GM12878 (cell line): ENCODE measurements around the gene FRYL. TPM values are rescaled to one million over a fixed set of nuclear protein-coding genes. Genes with fewer than 3 reads are reported as not detected.

Experiments used
- ATAC-seq: fragments of 200-7000 bp; cut with Tn5 transposase; 3 replicates; pipeline ENCODE4 v1.9.1; 2020; ENCODE audit warnings: mild to moderate bottlenecking, moderate library complexity
- BruUV-seq: library from RNA; stranded (reverse); fragments of 400-500 nt; replicated peaks from 2 replicates; lab custom pipeline; 2021; lab: Mats Ljungman, UMichigan
- CTCF ChIA-PET: fragments of 300-600 bp; sonication (Branson Sonifier 250); formaldehyde crosslinking; extraction: SDS; loops from one replicate; lab custom pipeline; 2021; ENCODE audit warnings: inconsistent platforms; lab: Yijun Ruan, JAX
- POLR2A ChIA-PET: fragments of 350-600 bp; formaldehyde crosslinking; extraction: SDS; loops from one replicate; lab custom pipeline; 2021; ENCODE audit warnings: inconsistent platforms; lab: Charles Lee
- RAD21 ChIA-PET: fragments of 300-600 bp; sonication (Branson Sonifier 250); formaldehyde crosslinking; loops from one replicate; lab custom pipeline; 2023; ENCODE audit warnings: antibody characterized with exemption; ENCODE audit not compliant: unreplicated experiment; lab: Charles Lee
- SMC1A ChIA-PET: fragments of 300-600 bp; sonication (Branson Sonifier 250); formaldehyde crosslinking; loops from one replicate; lab custom pipeline; 2023; ENCODE audit not compliant: unreplicated experiment, uncharacterized antibody; lab: Charles Lee
- DNase-seq: peaks from one replicate; pipeline ENCODE4 v3.0.0-alpha.2; 2011; ENCODE audit warnings: low read depth, low spot score
- FAIRE-seq: peaks from 3 replicates; lab custom pipeline; 2011; peaks lifted over from hg19 to GRCh38; lab: Jason Lieb, UNC
- H2AFZ ChIP-seq: 2 replicates; pipeline ENCODE4 v1.6.0; 2011; ENCODE audit warnings: low read depth, low read length, control low read depth; ENCODE audit not compliant: control insufficient read depth
- H3K27ac ChIP-seq: 2 replicates; pipeline ENCODE4 v1.5.1; 2011; ENCODE audit warnings: control low read depth; ENCODE audit not compliant: control insufficient read depth, insufficient read depth
- H3K27me3 ChIP-seq, 2 experiments: replicated peaks in 1 of 2; 2 replicates each; pipeline versions ENCODE4 v1.6.0 to v1.6.1; 2011; ENCODE audit warnings: low read length in 1 of 2; ENCODE audit not compliant: control insufficient read depth in 2 of 2, insufficient read depth in 2 of 2
- H3K36me3 ChIP-seq, 2 experiments: 2 replicates each; pipeline ENCODE4 v1.5.1; 2011; ENCODE audit warnings: low read length in 1 of 2; ENCODE audit not compliant: control insufficient read depth in 2 of 2, insufficient read depth in 2 of 2
- H3K4me1 ChIP-seq: 2 replicates; pipeline ENCODE4 v1.6.1; 2011; ENCODE audit warnings: mild to moderate bottlenecking, low read length, moderate library complexity, mixed read lengths; ENCODE audit not compliant: control insufficient read depth, insufficient read depth
- H3K4me2 ChIP-seq: 2 replicates; pipeline ENCODE4 v1.6.0; 2011; ENCODE audit warnings: control low read depth; ENCODE audit not compliant: control insufficient read depth, insufficient read depth
- H3K4me3 ChIP-seq: fragments of 200-600 bp; sonication (generic); 2 replicates; pipeline ENCODE4 v1.5.1; 2016
- H3K79me2 ChIP-seq: 2 replicates; pipeline ENCODE4 v1.6.0; 2011; ENCODE audit warnings: low read length; ENCODE audit not compliant: control insufficient read depth, insufficient read depth
- H3K9ac ChIP-seq: 2 replicates; pipeline ENCODE4 v1.8.0; 2011; ENCODE audit warnings: low read length, control low read depth, mixed read lengths; ENCODE audit not compliant: control insufficient read depth, insufficient read depth
- H3K9me3 ChIP-seq: replicated peaks from 3 replicates; pipeline ENCODE4 v1.5.1; 2011; ENCODE audit warnings: mild to moderate bottlenecking, low read length; ENCODE audit not compliant: control insufficient read depth, insufficient read depth
- H4K20me1 ChIP-seq: 2 replicates; pipeline ENCODE4 v1.6.0; 2011; ENCODE audit not compliant: control insufficient read depth, insufficient read depth
- WGBS: methylation state at CpG from one replicate; pipeline ENCODE4 v1.1.6; 2016; ENCODE audit warnings: low lambda C conversion rate; ENCODE audit not compliant: insufficient replicate concordance, insufficient coverage; ENCODE audit errors: missing lambda C conversion rate; 5-methylcytosine and 5-hydroxymethylcytosine counted together
- in situ Hi-C: fragments of 300-500 bp; cut with MboI; formaldehyde crosslinking; loops from 9 replicates; pipeline ENCODE4 v1.14.3; 2018; ENCODE audit warnings: mixed read lengths
- intact Hi-C: fragments of 100-400 bp; cut with micrococcal nuclease; formaldehyde crosslinking; loops from one replicate; pipeline ENCODE4 v1.14.2; 2022; ENCODE audit not compliant: unreplicated experiment
- polyA plus RNA-seq, 11 experiments: library from polyadenylated mRNA; depleted of rRNA in 4 of 11; unstranded in 6 of 11; stranded (reverse) in 5 of 11; fragments of >200 nt; fragmentation: Nextera tagmentation in 4 of 11; fragmentation: Illumina TruSeq in 1 of 11; extraction: Ambion mirVana in 4 of 11; extraction: Trizol in 1 of 11; gene quantifications; 1 replicate in 1 of 11; 2 replicates in 10 of 11; pipeline versions ENCODE4 v1.2.1 to v1.2.3, GENCODE V29; 2011 to 2016; ENCODE audit warnings: inconsistent platforms in 2 of 11, missing spikeins in 2 of 11, low read depth in 1 of 11
- total RNA-seq, 4 experiments: library from RNA; depleted of rRNA in 3 of 4; stranded (reverse); fragments of >200 nt in 3 of 4; fragmentation: Illumina TruSeq in 1 of 4; extraction: Trizol in 1 of 4; gene quantifications; 2 replicates each; pipeline versions ENCODE4 v1.2.1 to v1.2.3, GENCODE V29; 2013 to 2021
- TF ChIP-seq, protein P1 (sequence below): IDR thresholded peaks from 2 replicates; pipeline ENCODE4 v1.6.1; 2012; ENCODE audit warnings: mild to moderate bottlenecking, low read depth, low read length
- TF ChIP-seq, protein P2 (sequence below): IDR thresholded peaks from 2 replicates; pipeline ENCODE4 v1.6.1; 2011; ENCODE audit warnings: borderline replicate concordance, low read depth, mild to moderate bottlenecking, moderate library complexity, mixed read lengths, low read length; ENCODE audit not compliant: insufficient read depth; ENCODE audit errors: extremely low read length

Gene FRYL
- total and polyA plus RNA-seq, 10 of the 15 experiments (the other 5 are each of a cell fraction or from before 2014, with no cell fraction given), result 10.3 to 50.6 (median 28.7) TPM

DNA sequence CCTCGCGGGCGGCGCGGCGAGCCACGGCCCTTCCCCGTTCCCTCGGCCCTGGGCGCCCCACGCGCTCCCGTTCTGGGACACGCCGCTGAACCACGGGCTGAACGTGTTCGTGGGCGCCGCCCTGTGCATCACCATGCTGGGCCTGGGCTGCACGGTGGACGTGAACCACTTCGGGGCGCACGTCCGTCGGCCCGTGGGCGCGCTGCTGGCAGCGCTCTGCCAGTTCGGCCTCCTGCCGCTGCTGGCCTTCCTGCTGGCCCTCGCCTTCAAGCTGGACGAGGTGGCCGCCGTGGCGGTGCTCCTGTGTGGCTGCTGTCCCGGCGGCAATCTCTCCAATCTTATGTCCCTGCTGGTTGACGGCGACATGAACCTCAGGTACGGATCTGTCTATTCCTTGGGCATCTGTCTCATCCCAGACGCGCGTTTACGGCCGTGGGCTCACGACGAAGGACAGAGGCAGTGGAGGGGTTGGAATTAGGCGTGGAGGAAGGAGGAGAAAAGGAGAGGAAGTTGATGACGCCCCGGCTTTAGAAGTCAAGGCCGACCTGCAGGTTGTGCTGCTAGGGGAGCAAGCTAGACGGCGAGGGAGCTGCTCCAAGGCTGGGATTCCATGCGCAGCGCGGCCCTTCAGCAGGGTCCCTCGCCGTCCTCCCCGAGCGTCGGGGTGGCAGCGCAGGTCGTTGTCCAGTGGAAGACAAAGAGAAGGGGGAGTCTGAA is 296.1 kb downstream of the FRYL start:
- Histone ChIP-seq H3K27ac (no peak overlapping the region), H3K79me2 (no peaks in the 10 kb centered on the region), H4K20me1 (no peaks in the 10 kb centered on the region), H3K4me2 (0 out of 2 replicates have a peak overlapping the region, but pooled peaks have one; percentile 3), H2AFZ (no peak overlapping the region), H3K9ac (no peak overlapping the region), H3K4me3 (no peak overlapping the region), H3K36me3 (no peaks in the 10 kb centered on the region), H3K4me1 (no peaks in the 10 kb centered on the region), H3K27me3 (peaks cover 8 to 34% of the 10 kb centered on the region in 2 experiments), H3K9me3 (peaks cover 3% of the 10 kb centered on the region; the same call in 2 of the 3 replicates)
- ATAC-seq, result no peak
- DNase-seq, result no peak
- in situ Hi-C loops (no loop called here), intact Hi-C loops (no loop called here)
- ChIA-PET POLR2A (no interaction called here), CTCF (no interaction called here), RAD21 (interaction anchor here (0.6 kb wide), 1 partner anchor 478 kb away, joined by 3 read pairs; no protein-coding TSS in a partner anchor), SMC1A (no interaction called here)
- TF ChIP-seq, protein P1, sequence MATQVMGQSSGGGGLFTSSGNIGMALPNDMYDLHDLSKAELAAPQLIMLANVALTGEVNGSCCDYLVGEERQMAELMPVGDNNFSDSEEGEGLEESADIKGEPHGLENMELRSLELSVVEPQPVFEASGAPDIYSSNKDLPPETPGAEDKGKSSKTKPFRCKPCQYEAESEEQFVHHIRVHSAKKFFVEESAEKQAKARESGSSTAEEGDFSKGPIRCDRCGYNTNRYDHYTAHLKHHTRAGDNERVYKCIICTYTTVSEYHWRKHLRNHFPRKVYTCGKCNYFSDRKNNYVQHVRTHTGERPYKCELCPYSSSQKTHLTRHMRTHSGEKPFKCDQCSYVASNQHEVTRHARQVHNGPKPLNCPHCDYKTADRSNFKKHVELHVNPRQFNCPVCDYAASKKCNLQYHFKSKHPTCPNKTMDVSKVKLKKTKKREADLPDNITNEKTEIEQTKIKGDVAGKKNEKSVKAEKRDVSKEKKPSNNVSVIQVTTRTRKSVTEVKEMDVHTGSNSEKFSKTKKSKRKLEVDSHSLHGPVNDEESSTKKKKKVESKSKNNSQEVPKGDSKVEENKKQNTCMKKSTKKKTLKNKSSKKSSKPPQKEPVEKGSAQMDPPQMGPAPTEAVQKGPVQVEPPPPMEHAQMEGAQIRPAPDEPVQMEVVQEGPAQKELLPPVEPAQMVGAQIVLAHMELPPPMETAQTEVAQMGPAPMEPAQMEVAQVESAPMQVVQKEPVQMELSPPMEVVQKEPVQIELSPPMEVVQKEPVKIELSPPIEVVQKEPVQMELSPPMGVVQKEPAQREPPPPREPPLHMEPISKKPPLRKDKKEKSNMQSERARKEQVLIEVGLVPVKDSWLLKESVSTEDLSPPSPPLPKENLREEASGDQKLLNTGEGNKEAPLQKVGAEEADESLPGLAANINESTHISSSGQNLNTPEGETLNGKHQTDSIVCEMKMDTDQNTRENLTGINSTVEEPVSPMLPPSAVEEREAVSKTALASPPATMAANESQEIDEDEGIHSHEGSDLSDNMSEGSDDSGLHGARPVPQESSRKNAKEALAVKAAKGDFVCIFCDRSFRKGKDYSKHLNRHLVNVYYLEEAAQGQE, result no peak
- TF ChIP-seq, protein P2, sequence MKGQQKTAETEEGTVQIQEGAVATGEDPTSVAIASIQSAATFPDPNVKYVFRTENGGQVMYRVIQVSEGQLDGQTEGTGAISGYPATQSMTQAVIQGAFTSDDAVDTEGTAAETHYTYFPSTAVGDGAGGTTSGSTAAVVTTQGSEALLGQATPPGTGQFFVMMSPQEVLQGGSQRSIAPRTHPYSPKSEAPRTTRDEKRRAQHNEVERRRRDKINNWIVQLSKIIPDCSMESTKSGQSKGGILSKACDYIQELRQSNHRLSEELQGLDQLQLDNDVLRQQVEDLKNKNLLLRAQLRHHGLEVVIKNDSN, result peak; percentile 4
- 63% methylated on average over 64 of the region's 66 CpGs for WGBS
- FAIRE-seq, result no peak
- BruUV-seq, result no TSS peak
